Panc1 (cell line): ENCODE data around the gene NANS.
"Not testable (repeated sequence)": the region's sequence is repeated elsewhere in the genome, so short reads cannot be mapped to it uniquely, and the experiment has no call there.

Source experiments
- TF ChIP-seq, protein P1 (sequence below), 2 experiments: IDR thresholded peaks; 2 replicates each; pipeline ENCODE4 v1.6.1; 2011 to 2012; ENCODE audit warnings: low read depth in 2 of 2, control low read depth in 1 of 2, low read length in 1 of 2, mild to moderate bottlenecking in 1 of 2, moderate library complexity in 1 of 2; ENCODE audit not compliant: insufficient read depth in 1 of 2
- TF ChIP-seq, protein P2 (sequence below): fragments of 450-650 bp; IDR thresholded peaks from 2 replicates; pipeline ENCODE4 v1.5.1; 2017; ENCODE audit warnings: mild to moderate bottlenecking

DNA sequence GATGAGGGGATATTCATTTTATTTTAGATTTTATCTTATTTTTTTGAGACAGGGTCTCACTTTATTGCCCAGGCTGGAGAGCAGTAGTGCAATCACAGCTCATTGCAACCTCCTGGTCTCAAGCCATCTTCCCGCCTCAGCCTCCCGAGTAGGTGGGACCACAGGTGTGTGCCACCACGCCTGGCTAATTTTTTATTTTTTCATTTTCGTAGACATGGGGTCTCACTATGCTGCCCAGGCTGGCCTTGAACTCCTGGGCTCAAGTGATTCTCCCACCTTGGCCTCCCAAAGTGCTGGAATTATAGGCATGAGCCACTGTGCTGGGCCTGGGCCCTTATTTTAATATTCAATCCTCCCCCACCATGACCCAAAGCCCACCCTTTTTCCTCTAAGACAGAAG, 73.5 kb downstream of the NANS start:
- TF ChIP-seq, protein P1, sequence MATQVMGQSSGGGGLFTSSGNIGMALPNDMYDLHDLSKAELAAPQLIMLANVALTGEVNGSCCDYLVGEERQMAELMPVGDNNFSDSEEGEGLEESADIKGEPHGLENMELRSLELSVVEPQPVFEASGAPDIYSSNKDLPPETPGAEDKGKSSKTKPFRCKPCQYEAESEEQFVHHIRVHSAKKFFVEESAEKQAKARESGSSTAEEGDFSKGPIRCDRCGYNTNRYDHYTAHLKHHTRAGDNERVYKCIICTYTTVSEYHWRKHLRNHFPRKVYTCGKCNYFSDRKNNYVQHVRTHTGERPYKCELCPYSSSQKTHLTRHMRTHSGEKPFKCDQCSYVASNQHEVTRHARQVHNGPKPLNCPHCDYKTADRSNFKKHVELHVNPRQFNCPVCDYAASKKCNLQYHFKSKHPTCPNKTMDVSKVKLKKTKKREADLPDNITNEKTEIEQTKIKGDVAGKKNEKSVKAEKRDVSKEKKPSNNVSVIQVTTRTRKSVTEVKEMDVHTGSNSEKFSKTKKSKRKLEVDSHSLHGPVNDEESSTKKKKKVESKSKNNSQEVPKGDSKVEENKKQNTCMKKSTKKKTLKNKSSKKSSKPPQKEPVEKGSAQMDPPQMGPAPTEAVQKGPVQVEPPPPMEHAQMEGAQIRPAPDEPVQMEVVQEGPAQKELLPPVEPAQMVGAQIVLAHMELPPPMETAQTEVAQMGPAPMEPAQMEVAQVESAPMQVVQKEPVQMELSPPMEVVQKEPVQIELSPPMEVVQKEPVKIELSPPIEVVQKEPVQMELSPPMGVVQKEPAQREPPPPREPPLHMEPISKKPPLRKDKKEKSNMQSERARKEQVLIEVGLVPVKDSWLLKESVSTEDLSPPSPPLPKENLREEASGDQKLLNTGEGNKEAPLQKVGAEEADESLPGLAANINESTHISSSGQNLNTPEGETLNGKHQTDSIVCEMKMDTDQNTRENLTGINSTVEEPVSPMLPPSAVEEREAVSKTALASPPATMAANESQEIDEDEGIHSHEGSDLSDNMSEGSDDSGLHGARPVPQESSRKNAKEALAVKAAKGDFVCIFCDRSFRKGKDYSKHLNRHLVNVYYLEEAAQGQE (IDR thresholded peaks at IDR 0.05; ENCODE audit: insufficient read depth in 1 of 2, low read depth in 2 of 2, low read length in 1 of 2), result not testable (repeated sequence)
- TF ChIP-seq, protein P2, sequence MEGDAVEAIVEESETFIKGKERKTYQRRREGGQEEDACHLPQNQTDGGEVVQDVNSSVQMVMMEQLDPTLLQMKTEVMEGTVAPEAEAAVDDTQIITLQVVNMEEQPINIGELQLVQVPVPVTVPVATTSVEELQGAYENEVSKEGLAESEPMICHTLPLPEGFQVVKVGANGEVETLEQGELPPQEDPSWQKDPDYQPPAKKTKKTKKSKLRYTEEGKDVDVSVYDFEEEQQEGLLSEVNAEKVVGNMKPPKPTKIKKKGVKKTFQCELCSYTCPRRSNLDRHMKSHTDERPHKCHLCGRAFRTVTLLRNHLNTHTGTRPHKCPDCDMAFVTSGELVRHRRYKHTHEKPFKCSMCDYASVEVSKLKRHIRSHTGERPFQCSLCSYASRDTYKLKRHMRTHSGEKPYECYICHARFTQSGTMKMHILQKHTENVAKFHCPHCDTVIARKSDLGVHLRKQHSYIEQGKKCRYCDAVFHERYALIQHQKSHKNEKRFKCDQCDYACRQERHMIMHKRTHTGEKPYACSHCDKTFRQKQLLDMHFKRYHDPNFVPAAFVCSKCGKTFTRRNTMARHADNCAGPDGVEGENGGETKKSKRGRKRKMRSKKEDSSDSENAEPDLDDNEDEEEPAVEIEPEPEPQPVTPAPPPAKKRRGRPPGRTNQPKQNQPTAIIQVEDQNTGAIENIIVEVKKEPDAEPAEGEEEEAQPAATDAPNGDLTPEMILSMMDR, result not testable (repeated sequence)
